ENCODE measurements around the gene ARID1B.
"Not testable (repeated sequence)": the region's sequence is repeated elsewhere in the genome, so short reads cannot be mapped to it uniquely, and the experiment has no call there.

ARID1B gene

DNA sequence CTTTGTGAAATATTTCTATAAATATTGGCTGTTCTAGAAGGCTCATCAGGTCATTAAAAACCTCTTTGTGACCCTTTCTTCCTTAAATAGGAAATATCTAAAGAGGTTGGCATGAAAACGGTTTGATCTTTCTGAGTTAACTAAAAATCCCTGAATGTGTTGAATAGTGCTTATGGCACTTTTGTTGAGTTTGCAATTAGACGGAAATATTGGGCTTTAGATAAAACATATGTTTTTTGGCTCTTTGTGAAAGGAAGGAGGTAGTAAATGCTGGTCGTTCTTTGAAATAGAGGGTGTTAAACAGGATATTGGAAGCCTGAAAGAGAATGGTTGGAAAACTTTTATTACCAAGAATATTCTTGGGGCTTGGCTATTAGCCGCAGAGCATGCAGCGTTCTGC is 163.0 kb downstream of the ARID1B start:
- TF ChIP-seq ZFX (IDR thresholded peaks at IDR 0.05) = no peak
- TF ChIP-seq, protein P1, sequence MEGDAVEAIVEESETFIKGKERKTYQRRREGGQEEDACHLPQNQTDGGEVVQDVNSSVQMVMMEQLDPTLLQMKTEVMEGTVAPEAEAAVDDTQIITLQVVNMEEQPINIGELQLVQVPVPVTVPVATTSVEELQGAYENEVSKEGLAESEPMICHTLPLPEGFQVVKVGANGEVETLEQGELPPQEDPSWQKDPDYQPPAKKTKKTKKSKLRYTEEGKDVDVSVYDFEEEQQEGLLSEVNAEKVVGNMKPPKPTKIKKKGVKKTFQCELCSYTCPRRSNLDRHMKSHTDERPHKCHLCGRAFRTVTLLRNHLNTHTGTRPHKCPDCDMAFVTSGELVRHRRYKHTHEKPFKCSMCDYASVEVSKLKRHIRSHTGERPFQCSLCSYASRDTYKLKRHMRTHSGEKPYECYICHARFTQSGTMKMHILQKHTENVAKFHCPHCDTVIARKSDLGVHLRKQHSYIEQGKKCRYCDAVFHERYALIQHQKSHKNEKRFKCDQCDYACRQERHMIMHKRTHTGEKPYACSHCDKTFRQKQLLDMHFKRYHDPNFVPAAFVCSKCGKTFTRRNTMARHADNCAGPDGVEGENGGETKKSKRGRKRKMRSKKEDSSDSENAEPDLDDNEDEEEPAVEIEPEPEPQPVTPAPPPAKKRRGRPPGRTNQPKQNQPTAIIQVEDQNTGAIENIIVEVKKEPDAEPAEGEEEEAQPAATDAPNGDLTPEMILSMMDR (conservative IDR thresholded peaks at IDR 0.05) = no peak
- H3K27ac ChIP-seq = no peak overlapping the region

DNA sequence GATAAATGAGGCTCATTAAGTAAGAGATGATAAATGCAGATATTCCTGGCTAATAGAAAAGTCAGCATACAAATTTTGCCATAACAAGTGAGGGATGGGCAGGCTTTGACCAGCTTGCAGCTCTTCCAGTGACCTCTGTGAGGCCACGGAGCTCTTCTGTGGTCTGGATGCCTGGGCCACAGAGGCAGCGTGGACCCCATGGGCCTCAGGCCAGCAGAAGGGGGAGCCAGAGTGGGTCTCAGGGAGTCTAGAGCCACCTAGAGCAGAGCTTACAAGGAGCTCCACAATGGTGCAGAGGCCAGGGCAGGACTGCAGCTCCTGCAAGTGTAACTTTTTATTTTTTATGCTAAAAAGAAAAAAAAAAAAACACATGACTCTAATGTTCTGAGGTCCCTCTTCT is 165.1 kb downstream of the ARID1B start:
- no peak overlapping the region; the same call in 1 of the 2 replicates for H3K27ac ChIP-seq
- TF ChIP-seq ZFX (IDR thresholded peaks at IDR 0.05) = no peak
- TF ChIP-seq, protein P1 (conservative IDR thresholded peaks at IDR 0.05) = no peak

DNA sequence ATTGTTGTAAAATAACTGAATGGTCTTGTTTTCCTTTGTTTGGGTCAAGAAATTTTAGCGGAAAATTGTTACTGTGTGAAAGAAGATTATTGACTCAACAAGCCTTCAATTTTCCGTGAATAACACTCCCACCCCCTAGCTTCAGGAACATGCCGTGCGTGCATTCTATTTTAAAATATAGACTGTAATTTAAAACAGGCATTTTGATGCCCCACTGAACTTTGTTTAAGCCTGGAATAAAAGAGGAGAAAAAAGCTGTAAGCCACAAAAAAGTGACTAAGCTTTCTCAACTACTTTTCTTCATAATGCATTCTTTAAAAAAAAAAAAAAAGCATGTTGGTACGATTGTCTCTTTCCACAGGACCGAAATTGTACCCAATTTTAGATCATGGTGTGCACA is 166.0 kb downstream of the ARID1B start:
- no peak overlapping the region for H3K27ac ChIP-seq
- TF ChIP-seq, protein P1 (conservative IDR thresholded peaks at IDR 0.05) = no peak
- no peak for TF ChIP-seq ZFX (IDR thresholded peaks at IDR 0.05)

DNA sequence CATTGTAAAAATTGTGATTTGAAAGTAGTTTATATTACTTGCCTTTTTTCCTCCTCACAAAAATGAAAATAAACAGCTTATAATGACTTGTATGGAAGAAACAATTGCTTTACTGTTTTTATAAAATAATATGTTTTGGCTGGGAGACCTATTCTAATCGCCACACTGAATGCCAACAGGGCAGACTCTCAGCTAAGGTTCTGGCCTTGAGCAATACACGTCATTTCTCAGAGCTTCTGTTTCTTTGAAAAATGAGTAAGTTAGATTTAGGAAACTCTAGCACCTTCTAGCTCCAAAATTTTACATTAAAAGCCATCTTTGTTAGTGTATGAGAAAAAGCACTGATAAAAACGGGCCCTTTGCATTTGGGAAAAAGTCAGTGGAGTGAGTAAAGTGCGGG is 166.6 kb downstream of the ARID1B start:
- TF ChIP-seq, protein P1 (conservative IDR thresholded peaks at IDR 0.05) = no peak
- TF ChIP-seq ZFX (IDR thresholded peaks at IDR 0.05) = no peak

DNA sequence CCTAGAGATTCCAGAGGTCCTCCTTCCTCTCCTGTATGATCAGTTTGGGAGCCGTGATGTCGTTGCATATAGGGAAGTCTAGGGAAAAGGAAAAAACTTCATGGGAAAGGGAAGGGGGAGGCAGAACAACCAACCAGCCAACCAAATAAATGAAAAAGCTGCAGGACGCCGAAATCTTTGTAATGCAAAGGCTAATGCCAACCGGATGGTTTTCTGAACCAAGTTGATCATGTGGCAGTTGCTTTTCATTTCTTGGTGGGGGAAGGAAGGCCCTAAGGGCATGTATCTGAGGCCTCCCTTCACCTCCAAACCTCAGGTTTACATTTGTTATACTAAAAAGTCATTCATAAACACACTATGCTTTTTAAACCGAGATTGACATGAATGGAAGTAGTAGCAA is 167.2 kb downstream of the ARID1B start:
- TF ChIP-seq, protein P1 (conservative IDR thresholded peaks at IDR 0.05) = no peak
- no peak for TF ChIP-seq ZFX (IDR thresholded peaks at IDR 0.05)
- H3K27ac ChIP-seq = no peak overlapping the region

More for the DNA sequence above, 166.6 kb downstream of the ARID1B start:
- no peak overlapping the region for H3K27ac ChIP-seq

DNA sequence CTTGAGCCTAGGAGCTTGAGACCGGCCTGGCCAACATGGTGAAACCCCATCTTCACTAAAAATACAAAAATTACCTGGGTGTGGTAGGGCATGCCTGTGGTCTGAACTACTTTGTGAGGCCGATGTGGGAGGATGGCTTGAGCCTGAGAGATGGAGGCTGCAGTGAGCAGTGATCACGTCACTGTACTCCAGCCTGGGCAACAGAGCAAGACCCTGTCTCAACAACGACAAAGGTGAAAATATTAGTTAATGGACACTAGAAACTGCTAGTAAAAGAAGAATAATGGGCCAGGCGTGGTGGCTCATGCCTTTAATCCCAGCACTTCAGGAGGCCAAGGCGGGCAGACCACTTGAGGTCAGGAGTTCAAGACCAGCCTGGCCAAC is 168.6 kb downstream of the ARID1B start:
- H3K27ac ChIP-seq = not testable (repeated sequence)

DNA sequence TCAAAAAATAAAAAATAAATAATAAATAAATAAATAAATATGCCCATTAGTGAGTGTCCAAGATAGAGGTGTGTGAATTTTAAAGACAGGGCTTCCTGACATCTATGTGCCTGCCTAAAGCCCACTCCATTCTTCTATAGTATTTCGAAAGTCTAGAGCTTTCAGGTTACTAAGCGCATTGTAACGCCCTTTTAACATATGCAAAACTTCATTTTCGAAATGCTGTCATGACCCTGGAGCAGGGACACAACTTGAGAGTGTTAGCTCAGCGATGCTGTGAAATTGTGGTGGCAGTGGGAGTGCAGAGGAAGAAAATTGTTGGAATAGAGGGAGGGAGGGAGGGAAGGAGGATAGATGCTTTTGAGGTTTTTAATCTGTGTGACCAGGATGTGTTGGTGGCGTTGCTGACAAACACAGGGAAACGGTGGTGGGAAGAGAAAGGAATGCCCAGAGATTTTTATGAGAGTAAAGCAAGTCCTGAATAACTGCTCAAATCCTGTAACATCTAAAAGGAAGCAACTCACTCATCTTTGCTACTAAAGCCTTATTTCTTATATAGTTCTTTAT is 169.3 kb downstream of the ARID1B start:
- H3K27ac ChIP-seq = no peak overlapping the region
- no peak for TF ChIP-seq ZFX (IDR thresholded peaks at IDR 0.05)
- TF ChIP-seq, protein P1 (conservative IDR thresholded peaks at IDR 0.05) = no peak

DNA sequence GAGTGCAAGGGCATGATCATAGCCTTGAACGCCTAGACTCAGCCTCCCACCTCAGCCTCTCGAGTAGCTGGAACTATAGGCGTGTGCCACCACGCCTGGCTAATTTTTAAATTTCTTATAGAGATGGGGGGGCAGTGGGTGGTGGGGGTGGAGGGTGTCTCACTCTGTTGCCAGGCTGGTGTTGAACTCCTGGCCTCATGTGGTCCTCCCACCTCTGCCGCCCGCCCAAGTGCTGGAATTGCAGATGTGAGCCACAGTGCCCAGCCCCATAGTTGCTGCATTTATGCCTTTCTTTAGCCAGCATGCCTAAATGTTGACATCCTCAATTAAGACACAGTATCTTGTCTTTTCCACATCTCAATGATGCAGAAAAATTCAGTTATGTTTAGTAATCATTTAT is 171.1 kb downstream of the ARID1B start:
- no peak for TF ChIP-seq ZFX (IDR thresholded peaks at IDR 0.05)
- TF ChIP-seq, protein P1 (conservative IDR thresholded peaks at IDR 0.05) = no peak

More for the DNA sequence above, 171.1 kb downstream of the ARID1B start:
- H3K27ac ChIP-seq = no peak overlapping the region
